ENCODE measurements around the gene STK33.

Gene STK33

DNA sequence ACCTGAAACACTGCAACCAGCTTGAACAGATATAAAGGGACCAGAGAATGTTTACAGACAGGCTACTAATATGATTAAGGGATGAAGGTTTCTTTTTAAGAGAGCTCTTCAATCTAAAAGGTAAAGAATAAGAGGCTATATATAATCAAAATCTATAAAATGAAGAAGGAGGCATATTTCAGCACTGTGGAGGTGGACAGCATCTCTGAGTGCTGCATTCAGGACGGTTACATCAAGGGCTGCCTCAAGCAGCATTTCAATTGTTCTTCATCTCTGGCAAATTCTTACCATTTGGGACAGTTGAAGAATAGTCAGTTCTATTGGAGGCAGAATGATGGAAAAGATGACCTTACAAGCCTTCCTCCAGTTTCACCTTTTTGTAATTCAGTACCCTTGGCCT, 190.7 kb downstream of the STK33 start:
- DNase-seq, result no peak

- DNase-seq, result no peak
Observed at GRCh38 chr11:8392886-8393285, 201.1 kb downstream of the STK33 start.

- DNase-seq, result no peak
Observed at GRCh38 chr11:8392166-8392565, 201.9 kb downstream of the STK33 start.

GRCh38 chr11:8390851-8391612, 203.0 kb downstream of the STK33 start:
- DNase-seq, result no peak

GRCh38 chr11:8389029-8389996, 204.7 kb downstream of the STK33 start:
- DNase-seq, result peak; percentile 14

DNA sequence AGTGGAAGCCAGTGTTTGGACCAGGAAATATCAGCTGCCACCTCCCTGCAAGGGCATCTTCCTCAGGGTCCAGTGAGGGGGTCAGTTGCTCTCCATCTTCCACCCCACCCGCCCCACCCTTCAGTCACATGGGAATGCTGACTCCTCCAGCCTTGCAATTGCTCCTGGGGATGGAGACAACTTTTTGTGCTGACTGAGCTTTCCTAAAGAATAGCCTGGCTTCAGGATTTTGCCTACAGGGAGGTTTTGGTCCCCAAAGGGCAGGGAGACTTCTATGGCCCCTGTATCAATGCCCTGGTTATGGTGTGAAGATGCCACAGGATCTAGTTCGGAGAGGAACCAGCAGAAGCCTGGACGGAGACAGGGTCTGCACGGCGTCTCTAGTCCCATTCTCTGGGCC, 206.3 kb downstream of the STK33 start:
- DNase-seq, result no peak

- no peak for DNase-seq
Observed at GRCh38 chr11:8387141-8387540, 206.9 kb downstream of the STK33 start.

GRCh38 chr11:8386134-8386864, 207.7 kb downstream of the STK33 start:
- no peak for DNase-seq

DNA sequence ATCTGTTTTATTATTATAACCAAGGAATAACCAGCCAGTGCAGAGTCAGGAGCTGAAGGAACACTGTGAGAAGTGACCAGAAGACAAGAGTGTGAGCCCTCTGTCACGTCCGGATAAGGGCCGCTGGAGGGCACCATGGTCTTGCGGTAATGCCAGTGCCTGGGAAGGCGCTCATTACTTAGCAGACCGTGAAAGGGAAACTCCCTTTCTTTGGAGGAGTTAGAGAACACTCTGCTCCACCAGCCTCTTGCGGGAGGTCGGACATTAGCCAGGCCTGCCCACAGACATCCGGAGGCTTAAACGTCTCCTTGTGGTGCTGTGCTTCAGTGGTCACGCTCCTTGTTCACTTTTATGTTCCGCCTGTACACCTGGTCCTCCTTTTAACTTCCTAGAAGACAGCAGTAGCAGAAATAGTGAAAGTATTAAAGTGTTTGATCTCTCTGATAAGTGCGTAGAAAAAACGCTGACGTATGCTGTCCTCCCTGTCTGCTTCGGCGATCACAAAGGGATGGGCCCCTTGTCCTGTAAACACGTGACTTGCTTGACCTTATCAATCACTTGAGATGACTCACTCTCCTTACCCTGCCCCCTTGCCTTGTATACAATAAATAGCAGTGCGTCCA, 209.7 kb downstream of the STK33 start:
- peak; percentile 16 for DNase-seq

DNA sequence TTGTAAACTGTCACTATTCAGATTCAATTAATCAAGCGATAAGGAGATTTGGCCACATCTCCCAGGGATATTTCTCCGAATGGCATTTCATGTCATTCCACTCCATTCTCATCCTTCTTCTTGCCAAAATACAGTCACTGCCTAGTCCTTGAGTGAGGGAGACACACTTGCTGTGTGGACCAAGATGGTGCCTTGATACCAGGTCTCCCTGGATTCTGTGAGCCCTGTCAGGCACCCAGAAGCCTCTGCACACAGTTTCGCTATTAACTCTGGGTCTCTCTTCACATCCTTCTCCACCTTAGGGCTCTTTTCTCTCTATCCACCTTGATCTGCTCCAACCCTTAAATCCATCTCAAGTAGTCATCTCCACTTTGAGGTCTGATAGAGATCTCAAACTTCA, 210.4 kb downstream of the STK33 start:
- no peak for DNase-seq

DNA sequence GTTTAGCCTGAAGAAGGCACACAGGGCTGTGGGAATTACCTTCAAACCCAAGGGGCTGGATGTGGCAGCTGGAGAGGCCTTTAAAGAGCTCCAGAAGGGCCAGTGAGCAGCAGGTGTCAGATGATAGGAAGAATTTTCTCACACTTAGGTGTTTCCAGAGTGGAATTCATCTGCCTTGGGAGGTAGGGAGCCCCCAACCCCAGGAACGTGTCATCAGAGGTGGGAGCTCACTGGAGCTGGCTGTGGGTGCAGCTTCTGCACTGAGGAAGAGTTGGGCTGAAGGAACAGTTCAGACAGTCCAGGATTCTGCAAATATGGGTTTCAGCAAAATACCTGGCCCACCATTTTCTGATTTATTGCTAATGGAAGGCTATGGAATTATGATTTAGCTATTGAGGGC, 210.8 kb downstream of the STK33 start:
- DNase-seq, result no peak

GRCh38 chr11:8382436-8383053, 211.5 kb downstream of the STK33 start:
- DNase-seq, result no peak

DNA sequence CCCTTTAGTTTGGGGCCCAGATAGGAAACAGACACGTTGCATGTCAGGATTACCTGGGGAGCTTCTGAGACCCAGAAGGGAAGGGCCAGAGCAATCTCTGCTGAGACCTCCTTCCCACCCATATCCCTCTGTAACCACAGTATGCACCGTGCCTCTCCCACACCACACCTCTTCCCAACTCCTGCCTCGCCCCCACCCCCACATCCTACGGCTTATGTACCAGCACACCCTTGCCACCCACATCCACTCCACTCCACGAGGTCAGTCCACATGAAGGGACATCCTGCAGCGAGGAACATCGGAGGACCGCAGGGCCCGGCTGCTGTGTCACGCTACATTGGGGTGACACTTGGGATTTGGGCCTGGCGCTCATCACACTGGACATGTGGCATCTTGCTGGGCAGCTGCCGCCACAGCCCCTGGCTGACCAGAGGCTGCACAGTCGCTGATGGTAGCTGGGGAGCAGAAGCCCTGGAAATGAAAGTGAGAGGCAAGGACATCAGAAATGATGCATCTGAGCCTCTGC, 212.1 kb downstream of the STK33 start:
- DNase-seq, result no peak

DNA sequence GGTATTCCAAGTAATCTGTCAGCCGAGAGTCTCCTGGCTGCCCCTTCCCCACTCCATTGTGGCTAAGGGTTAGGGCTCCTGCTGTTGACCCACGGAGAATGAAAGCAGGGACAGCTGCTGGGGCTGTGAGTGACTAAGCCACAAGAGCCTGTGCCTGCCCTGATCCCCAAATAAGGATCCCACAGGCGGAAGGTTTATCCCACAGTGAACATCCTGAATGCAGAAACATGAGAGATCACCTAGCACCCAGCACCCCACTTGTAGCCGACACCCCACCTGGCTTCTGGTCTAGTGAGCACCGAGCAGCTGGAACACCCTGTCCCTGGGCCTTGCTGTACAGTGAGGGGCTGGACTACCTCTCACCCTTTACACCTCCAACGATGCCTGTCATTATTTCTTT, 212.7 kb downstream of the STK33 start:
- no peak for DNase-seq

DNA sequence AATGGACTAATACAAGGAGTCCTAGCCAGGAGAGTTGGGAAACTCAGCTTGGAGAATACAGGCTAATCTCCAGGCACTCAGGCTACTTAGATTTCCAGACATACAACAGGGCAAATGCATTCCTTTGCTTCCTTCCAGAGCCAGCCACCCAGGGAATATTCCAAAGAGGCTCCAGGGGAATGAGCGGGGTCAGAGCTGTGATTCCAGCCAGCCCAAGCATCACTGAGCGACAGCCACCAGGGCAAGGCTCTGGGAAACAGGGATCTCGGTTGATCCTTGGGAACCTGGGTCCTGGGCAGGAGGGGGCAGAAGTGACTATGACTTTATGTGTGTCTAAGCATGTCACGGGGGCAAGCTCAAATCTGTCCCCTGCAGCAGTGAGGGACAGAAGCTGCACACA, 218.1 kb downstream of the STK33 start:
- no peak for DNase-seq

DNA sequence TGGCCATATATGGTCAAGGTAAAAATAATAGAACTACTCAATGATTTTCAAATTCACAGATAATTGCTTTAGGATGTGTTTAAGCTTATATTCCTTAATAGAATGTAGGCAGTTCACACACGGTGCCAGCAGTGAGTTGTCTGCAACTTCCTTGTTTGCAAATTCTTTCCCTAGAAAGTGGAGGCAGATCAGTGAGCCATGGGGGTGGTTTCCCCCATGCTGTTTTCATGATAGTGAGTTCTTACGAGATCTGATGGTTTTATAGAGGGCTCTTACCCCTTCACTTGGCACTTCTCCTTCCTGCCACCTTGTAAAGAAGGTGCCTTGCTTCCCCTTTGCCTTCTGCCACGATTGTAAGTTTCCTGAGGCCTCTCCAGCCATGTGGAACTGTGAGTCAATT, 218.6 kb downstream of the STK33 start:
- DNase-seq, result no peak

GRCh38 chr11:8374716-8375115, 219.3 kb downstream of the STK33 start:
- no peak for DNase-seq

DNA sequence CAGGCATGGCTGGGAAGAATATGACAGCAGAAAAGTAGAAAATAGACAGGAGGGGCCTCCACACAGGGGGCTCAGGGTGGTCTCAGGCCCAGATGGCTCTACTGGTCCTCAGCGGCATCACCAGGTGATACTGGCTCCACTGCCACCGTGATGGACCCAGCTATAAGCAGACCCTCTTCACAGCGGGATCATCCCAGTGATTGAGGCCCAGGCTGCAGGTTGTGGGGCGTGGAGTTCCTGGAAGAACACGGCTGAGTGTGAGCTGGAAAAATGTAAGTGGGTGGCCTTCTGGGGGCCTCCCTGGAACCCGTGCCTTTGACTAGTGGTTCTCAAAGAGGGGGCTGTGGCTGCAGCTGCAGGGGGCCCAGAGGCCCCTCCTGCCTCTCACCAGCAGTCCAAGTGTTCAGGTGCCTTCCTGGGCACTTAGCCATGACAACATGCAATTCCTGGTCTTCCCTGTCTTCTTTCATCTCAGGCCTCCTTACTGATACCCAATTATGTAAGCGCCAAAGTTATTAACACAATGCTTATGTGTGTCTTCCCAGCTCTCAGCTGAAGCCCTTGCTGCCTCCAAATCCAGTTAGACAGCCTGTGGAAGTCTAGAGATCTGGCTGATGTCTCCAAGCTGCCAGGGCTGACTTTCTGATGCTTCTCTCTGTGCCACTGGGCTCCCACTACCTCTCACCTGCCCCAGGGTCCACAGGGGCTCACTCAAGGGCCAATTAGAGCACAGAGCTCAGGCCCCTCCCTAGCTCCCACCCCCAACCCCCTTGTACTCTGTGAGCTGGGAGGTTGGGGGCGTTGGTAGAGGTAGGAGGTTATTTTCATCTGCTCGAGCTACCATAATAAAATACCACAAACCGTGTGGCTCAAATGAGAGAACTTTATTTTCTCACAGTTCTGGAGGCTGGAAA, 220.3 kb downstream of the STK33 start:
- DNase-seq, result no peak

- no peak for DNase-seq
Observed at GRCh38 chr11:8372641-8373381, 221.2 kb downstream of the STK33 start.

DNA sequence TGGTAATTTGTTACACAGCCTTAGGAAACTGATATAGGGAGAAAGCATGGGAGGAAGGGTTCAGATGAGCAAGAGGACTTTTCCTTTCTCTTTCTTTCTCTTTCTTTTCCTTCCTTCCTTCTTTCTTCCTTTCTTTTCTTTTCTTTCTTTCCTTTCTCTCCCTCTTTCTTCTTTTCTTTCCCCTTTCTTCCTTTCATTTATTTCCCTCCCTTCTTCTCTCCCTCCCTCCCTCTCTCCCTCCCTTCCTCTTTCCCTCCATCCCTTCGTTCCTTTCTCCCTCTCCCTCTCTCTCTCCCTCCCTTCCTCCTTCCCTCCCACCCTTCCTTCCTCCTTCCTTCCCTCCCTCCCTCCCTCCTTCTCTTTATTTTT, 222.5 kb downstream of the STK33 start:
- no peak for DNase-seq
